Measurements from ENCODE around the gene RHOF. TPM values are rescaled to one million over a fixed set of nuclear protein-coding genes. Genes with fewer than 3 reads are reported as not detected.
A peak's percentile ranks its signal among the peaks of the same experiment; 100 is the strongest.

The RHOF gene
- total RNA-seq, 4 donors from 2014 or later, result 9.4 to 15.7 (median 12.1) TPM

DNA sequence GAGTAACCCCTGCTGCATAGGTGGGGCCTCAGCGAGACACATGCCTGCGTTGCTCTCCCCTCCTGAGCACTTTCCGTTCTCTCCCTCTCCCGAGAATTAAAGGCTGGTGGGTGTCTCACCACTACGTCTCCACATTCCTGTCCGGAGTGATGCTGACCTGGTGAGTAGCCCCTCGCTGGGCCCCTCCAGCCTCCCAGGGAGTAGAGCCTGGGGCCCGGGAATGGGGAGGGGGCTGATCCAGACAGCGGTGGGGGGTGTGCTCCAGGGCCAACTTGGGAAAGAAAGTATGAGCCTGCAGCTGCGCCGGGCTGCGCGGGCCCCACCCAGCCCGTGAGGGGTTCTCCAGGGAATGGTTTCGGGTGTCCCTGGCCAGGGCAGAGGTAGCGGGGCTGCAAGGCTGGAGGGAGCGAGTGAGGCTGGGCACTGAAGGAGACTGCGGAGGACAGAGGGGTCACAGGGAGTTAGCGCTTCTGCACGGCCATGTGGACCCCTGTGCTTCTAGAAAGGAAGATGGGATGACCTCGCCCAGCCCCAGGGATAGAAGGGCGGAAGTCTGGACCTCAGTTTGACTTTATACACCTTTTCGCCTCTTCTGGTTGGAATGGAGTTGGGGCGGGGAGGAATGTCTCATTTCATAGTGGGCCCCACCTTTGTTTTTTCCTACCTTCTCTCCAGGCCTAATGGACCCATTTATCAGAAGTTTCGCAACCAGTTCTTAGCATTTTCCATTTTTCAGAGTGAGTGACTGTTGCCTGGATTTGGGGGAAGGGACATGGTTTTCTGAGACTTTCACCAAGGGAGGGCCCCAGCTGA lies 22.5 kb downstream of the RHOF start:
- no peak for ATAC-seq
- no peaks in the 10 kb centered on the region for H3K36me3 ChIP-seq
- WGBS, 2 donors (ENCODE audit: low coverage in 1 of 2), result 83 to 92% methylated on average over 5 to 13 of the region's 25 CpGs
- H3K27ac ChIP-seq, result no peak overlapping the region
- H3K4me1 ChIP-seq, result peaks cover 0 to 92% (median 30%) of the 10 kb centered on the region in 3 donors
- no peak overlapping the region for H3K4me3 ChIP-seq
- H3K9me3 ChIP-seq, result no peaks in the 10 kb centered on the region
- TF ChIP-seq POLR2AphosphoS5 (IDR thresholded peaks at IDR 0.05), result no peak
- no peak for TF ChIP-seq EP300 (IDR thresholded peaks at IDR 0.05)
- TF ChIP-seq, protein P1, sequence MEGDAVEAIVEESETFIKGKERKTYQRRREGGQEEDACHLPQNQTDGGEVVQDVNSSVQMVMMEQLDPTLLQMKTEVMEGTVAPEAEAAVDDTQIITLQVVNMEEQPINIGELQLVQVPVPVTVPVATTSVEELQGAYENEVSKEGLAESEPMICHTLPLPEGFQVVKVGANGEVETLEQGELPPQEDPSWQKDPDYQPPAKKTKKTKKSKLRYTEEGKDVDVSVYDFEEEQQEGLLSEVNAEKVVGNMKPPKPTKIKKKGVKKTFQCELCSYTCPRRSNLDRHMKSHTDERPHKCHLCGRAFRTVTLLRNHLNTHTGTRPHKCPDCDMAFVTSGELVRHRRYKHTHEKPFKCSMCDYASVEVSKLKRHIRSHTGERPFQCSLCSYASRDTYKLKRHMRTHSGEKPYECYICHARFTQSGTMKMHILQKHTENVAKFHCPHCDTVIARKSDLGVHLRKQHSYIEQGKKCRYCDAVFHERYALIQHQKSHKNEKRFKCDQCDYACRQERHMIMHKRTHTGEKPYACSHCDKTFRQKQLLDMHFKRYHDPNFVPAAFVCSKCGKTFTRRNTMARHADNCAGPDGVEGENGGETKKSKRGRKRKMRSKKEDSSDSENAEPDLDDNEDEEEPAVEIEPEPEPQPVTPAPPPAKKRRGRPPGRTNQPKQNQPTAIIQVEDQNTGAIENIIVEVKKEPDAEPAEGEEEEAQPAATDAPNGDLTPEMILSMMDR (IDR thresholded peaks at IDR 0.05), result no peak
- no peak for TF ChIP-seq POLR2A (IDR thresholded peaks at IDR 0.05)
- H3K27me3 ChIP-seq, result no peaks in the 10 kb centered on the region

DNA sequence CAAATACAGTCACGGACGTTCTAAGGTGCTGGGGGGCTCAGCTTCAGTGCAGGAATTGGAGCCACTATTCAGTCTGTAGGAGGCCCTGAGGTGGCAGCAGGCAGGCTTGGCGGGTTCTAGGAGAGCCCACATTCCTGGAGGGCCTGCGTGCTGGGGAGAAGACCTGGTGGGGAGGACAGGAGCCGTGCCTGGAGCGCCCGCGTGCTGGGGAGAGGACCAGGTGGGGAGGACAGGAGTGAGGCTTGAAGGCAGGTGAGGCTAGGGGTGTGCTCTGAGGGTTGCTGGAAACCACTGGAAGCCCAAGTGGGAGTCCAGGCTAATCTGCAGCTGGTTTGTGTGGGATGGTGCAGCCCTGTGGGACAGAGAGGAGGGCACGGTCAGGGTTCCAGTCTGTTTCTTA lies 23.1 kb downstream of the RHOF start:
- peaks cover 0 to 93% (median 28%) of the 10 kb centered on the region in 3 donors for H3K4me1 ChIP-seq
- no peaks in the 10 kb centered on the region for H3K36me3 ChIP-seq
- H3K4me3 ChIP-seq, result no peak overlapping the region
- no peak for TF ChIP-seq POLR2A (IDR thresholded peaks at IDR 0.05)
- no peak for TF ChIP-seq EP300 (IDR thresholded peaks at IDR 0.05)
- TF ChIP-seq, protein P1 (IDR thresholded peaks at IDR 0.05), result no peak
- TF ChIP-seq POLR2AphosphoS5 (IDR thresholded peaks at IDR 0.05), result no peak
- no peak for ATAC-seq
- no CpG with 5 or more reads among the region's 9 CpGs for WGBS, 2 donors (ENCODE audit: low coverage in 1 of 2)
- H3K27me3 ChIP-seq, result no peaks in the 10 kb centered on the region
- H3K27ac ChIP-seq, result no peak overlapping the region
- no peaks in the 10 kb centered on the region for H3K9me3 ChIP-seq

DNA sequence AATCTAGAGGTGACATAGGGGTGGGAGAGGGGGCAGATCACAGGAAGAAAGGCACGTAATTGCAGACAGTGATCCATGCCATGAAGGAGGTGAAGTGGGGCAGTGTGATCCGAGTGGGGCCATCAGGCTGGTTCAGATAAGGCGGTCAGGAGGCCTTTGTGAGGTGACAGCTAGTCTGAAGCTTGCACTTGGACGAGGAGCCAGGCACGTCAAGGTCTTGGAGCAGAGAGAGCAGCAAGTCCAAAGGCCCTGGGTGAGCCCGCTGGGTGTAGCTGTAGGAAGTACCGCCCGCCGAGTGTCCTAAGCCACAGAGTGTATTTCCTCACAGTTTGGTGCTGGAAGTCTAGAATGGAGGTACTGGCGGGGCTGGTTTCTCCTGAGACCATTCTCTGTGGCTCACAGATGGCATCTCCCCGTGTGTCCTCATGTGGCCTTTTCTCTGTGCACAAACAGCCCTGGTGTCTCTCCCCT lies 23.6 kb downstream of the RHOF start:
- TF ChIP-seq POLR2AphosphoS5 (IDR thresholded peaks at IDR 0.05) (no peak), EP300 (IDR thresholded peaks at IDR 0.05) (no peak), POLR2A (IDR thresholded peaks at IDR 0.05) (no peak)
- TF ChIP-seq, protein P1 (IDR thresholded peaks at IDR 0.05), result no peak
- Histone ChIP-seq H3K4me3 (no peak overlapping the region), H3K36me3 (no peaks in the 10 kb centered on the region), H3K27me3 (no peaks in the 10 kb centered on the region), H3K4me1 (peaks cover 0 to 91% (median 31%) of the 10 kb centered on the region in 3 donors), H3K9me3 (no peaks in the 10 kb centered on the region), H3K27ac (no peak overlapping the region)
- no peak for ATAC-seq
- 76 to 83% methylated on average over 5 to 9 of the region's 11 CpGs for WGBS, 2 donors (ENCODE audit: low coverage in 1 of 2)

DNA sequence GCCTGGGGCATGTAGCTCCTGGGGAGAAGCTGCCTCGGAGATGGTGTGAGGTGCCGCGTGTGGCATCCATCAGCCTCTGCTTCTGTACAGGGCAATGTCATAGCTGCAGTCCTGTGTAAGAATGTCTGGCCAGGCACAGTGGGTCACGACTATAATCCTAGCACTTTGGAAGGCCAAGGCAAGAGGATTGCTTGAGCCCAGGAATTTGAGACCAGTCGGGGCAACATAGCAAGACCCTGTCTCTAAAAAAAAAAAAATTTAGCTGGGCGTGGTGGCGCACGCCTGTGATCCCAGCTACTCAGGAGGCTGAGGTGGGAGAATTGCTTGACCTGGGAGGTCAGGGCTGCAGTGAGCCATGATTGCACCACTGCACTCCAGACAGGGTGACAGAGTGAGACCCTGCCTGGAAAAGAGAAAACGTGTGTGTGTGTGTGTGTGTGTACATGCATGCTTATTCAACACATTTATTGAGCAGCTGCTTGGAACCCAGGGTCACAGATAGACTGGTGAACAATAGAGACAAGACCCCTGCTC lies 24.1 kb downstream of the RHOF start:
- H3K27me3 ChIP-seq, result no peaks in the 10 kb centered on the region
- H3K27ac ChIP-seq, result peak overlapping the region in 1 of 4 donors; percentile 76
- no peak overlapping the region for H3K4me3 ChIP-seq
- H3K9me3 ChIP-seq, result no peaks in the 10 kb centered on the region
- 20 to 84% methylated on average over 1 to 5 of the region's 9 CpGs for WGBS, 2 donors (ENCODE audit: low coverage in 1 of 2)
- TF ChIP-seq POLR2A (IDR thresholded peaks at IDR 0.05) (no peak), EP300 (IDR thresholded peaks at IDR 0.05) (no peak), POLR2AphosphoS5 (IDR thresholded peaks at IDR 0.05) (no peak)
- TF ChIP-seq, protein P1 (IDR thresholded peaks at IDR 0.05), result no peak
- ATAC-seq, result no peak
- H3K4me1 ChIP-seq, result peaks cover 0 to 86% (median 31%) of the 10 kb centered on the region in 3 donors
- no peaks in the 10 kb centered on the region for H3K36me3 ChIP-seq

Measured in gastroesophageal sphincter (tissue), 4 donors.